GM23338 (cell line): ENCODE data around the gene RPL7A. TPM values are rescaled to one million over a fixed set of nuclear protein-coding genes. Genes with fewer than 3 reads are reported as not detected.

Source experiments
- ATAC-seq: fragments of 200-7000 bp; cut with Tn5 transposase; 3 replicates; pipeline ENCODE4 v1.9.1; 2020
- DNase-seq: peaks from one replicate; pipeline ENCODE4 v3.0.0-alpha.2; 2015; ENCODE audit warnings: low spot score
- H2AFZ ChIP-seq: fragments of 200-600 bp; sonication (generic); 2 replicates; pipeline ENCODE4 v1.8.0; 2016; ENCODE audit warnings: antibody characterized with exemption, mild to moderate bottlenecking, moderate library complexity
- H3F3A ChIP-seq: fragments of 200-600 bp; sonication (generic); replicated peaks from 2 replicates; pipeline ENCODE4 v1.8.0; 2017; ENCODE audit warnings: antibody characterized with exemption, mixed run types, low read depth
- H3K27ac ChIP-seq: fragments of 200-600 bp; sonication (generic); 2 replicates; pipeline ENCODE4 v1.6.1; 2016; ENCODE audit warnings: low read depth
- H3K27me3 ChIP-seq: fragments of 200-600 bp; sonication (generic); 2 replicates; pipeline ENCODE4 v1.8.0; 2016; ENCODE audit warnings: mild to moderate bottlenecking, mixed run types, moderate library complexity; ENCODE audit not compliant: insufficient read depth
- H3K36me3 ChIP-seq: fragments of 200-600 bp; sonication (generic); 2 replicates; pipeline ENCODE4 v1.8.0; 2016; ENCODE audit warnings: mild to moderate bottlenecking; ENCODE audit not compliant: insufficient read depth
- H3K4me1 ChIP-seq: fragments of 200-600 bp; sonication (generic); 2 replicates; pipeline ENCODE4 v1.8.0; 2016; ENCODE audit warnings: mild to moderate bottlenecking, moderate library complexity; ENCODE audit not compliant: insufficient read depth
- H3K4me2 ChIP-seq: fragments of 200-600 bp; sonication (generic); 2 replicates; pipeline ENCODE4 v1.7.1; 2017; ENCODE audit warnings: mixed run types
- H3K4me3 ChIP-seq: fragments of 200-600 bp; sonication (generic); 2 replicates; pipeline ENCODE4 v1.6.1; 2016; ENCODE audit warnings: mixed run types
- H3K79me2 ChIP-seq: fragments of 200-600 bp; sonication (generic); replicated peaks from 2 replicates; pipeline ENCODE4 v1.8.0; 2017; ENCODE audit warnings: mild to moderate bottlenecking; ENCODE audit not compliant: insufficient read depth
- H3K9me2 ChIP-seq: fragments of 200-600 bp; sonication (generic); 2 replicates; pipeline ENCODE4 v1.8.0; 2017; ENCODE audit not compliant: insufficient read depth
- H4K20me1 ChIP-seq: fragments of 200-600 bp; sonication (generic); replicated peaks from 2 replicates; pipeline ENCODE4 v1.8.0; 2017; ENCODE audit warnings: mild to moderate bottlenecking; ENCODE audit not compliant: insufficient read depth
- H3K27ac Mint-ChIP-seq: 2 replicates; pipeline ENCODE4 v1.8.0; 2020; ENCODE audit warnings: inconsistent platforms, mild to moderate bottlenecking, moderate library complexity, mixed read lengths
- H3K27me3 Mint-ChIP-seq: 3 replicates; pipeline ENCODE4 v1.8.0; 2022; ENCODE audit warnings: low read depth, mild to moderate bottlenecking, moderate library complexity, mixed read lengths, inconsistent platforms; ENCODE audit not compliant: insufficient read depth, poor library complexity
- H3K36me3 Mint-ChIP-seq: 3 replicates; pipeline ENCODE4 v1.8.0; 2021; ENCODE audit warnings: low read depth, mild to moderate bottlenecking, inconsistent platforms, moderate library complexity, mixed read lengths
- H3K4me1 Mint-ChIP-seq: 3 replicates; pipeline ENCODE4 v1.8.0; 2020; ENCODE audit warnings: mild to moderate bottlenecking, inconsistent platforms, mixed read lengths
- H3K4me3 Mint-ChIP-seq: 3 replicates; pipeline ENCODE4 v1.8.0; 2021; ENCODE audit warnings: moderate library complexity, mild to moderate bottlenecking, inconsistent platforms, mixed read lengths
- H3K9me3 Mint-ChIP-seq: 3 replicates; pipeline ENCODE4 v1.8.0; 2020; ENCODE audit warnings: moderate library complexity, mild to moderate bottlenecking, inconsistent platforms, mixed read lengths
- ETS1 ChIP-seq: IDR thresholded peaks from 2 replicates; pipeline ENCODE4 v1.6.1; 2016; ENCODE audit warnings: antibody characterized with exemption
- JUNB ChIP-seq: IDR thresholded peaks from one replicate; pipeline ENCODE4 v1.6.1; 2016; ENCODE audit warnings: antibody characterized with exemption; ENCODE audit not compliant: unreplicated experiment
- NANOG ChIP-seq: IDR thresholded peaks from 2 replicates; pipeline ENCODE4 v1.6.1; 2016; ENCODE audit warnings: antibody characterized with exemption, borderline replicate concordance
- POLR2AphosphoS5 ChIP-seq: IDR thresholded peaks from 2 replicates; pipeline ENCODE4 v1.6.1; 2016; ENCODE audit warnings: antibody characterized with exemption, low read depth
- STAT1 ChIP-seq: IDR thresholded peaks from one replicate; pipeline ENCODE4 v1.6.1; 2016; ENCODE audit warnings: antibody characterized with exemption; ENCODE audit not compliant: unreplicated experiment
- ZNF114 ChIP-seq: fragments of 250-450 bp; sonication (Bioruptor Pico); IDR thresholded peaks from 2 replicates; pipeline ENCODE4 v1.5.0; 2020; ENCODE audit warnings: mild to moderate bottlenecking, moderate library complexity
- ZNF462 ChIP-seq: fragments of 250-450 bp; sonication (Bioruptor Pico); IDR thresholded peaks from 2 replicates; pipeline ENCODE4 v1.5.0; 2020; ENCODE audit warnings: mild to moderate bottlenecking, moderate library complexity
- polyA plus RNA-seq: library from polyadenylated mRNA; unstranded; fragments of >200 nt; fragmentation: Nextera tagmentation; extraction: Ambion mirVana; gene quantifications from 2 replicates; pipeline ENCODE4 v1.2.1, GENCODE V29; 2016
- total RNA-seq: library from RNA; depleted of rRNA; stranded (reverse); fragments of >200 nt; shearing (Covaris generic); gene quantifications from 2 replicates; pipeline ENCODE4 v1.2.3, GENCODE V29; 2014

RPL7A gene
- total and polyA plus RNA-seq, 2 experiments from 2014 or later = 1,644 to 2,020 TPM

DNA sequence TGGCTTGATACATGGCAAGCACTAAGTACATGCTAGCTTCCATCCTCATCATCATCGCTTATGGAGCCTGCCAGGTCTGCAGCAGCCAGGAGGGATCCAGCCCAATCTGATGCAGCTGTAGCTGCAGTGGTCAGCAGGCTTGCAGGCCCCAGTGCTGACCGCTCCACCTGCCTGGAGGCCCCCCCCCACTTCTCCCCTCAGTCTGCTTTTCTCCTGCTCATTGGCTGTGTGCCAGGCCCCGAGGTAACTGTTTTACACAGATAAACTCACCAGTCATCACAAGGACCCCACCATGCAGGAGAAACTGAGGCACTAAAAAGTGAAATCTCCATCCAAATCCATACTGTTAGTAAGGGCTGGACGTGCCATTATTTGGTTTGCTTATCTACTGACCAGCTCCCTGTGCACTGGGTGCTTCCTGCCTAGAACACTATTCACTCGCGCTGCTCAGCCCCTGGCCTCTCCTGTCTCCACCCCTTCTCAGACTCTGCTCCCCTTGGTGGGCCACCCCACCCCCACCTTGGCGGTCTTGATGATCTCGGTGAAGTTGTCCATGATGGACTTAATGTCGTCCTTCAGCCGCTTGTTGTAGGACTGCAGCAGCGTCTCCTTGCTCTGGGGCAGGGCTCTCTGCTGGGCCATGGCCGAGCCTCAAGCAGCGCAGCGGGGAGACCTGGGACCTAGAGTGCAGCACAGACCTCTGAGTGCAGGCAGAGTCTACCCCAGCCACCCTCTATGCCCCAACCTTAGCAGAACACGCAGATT, 1.8 kb upstream of the RPL7A start (continued):
- no peak for TF ChIP-seq ZNF462
- TF ChIP-seq ETS1 = no peak

DNA sequence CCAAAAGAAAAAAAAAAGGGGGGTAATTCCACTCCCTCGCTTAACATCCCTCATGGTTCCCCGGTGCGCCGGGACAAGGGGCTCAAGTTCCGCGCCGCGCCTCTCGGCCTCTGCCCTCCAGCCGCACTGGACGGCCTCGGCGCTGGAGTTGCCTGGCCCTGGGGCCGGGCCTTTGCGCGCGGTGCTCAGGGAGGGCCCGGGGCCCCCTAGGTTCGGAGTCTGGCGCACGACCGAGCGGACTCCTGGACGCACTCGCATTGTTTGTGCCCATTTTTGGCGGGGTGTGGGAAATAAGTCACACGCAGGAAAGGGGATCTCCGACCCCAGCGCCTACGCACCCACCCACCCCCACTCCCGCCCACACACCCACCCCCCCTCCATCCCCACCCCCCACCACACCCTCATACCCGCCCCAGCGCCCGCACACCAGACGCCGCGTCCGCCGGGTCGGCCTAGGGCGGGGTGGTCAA, 468 bp upstream of the RPL7A start:
- H3K27me3 ChIP-seq = no peaks in the 10 kb centered on the region
- Mint-ChIP-seq H3K27me3 (peaks cover 25% of the 10 kb centered on the region), H3K9me3 (no peaks in the 10 kb centered on the region; the same call in 1 of the 3 replicates), H3K27ac (peak overlapping the region; percentile 100), H3K36me3 (peaks cover 89% of the 10 kb centered on the region), H3K4me1 (peaks cover 23% of the 10 kb centered on the region), H3K4me3 (peak overlapping the region; percentile 94)
- peaks cover 20% of the 10 kb centered on the region for H3K4me1 ChIP-seq
- peak overlapping the region; percentile 97 for H3K4me2 ChIP-seq
- DNase-seq (peak; percentile 62), ATAC-seq (peak; percentile 54)
- no peak overlapping the region for H2AFZ ChIP-seq
- no peak overlapping the region for H3K27ac ChIP-seq
- H3K36me3 ChIP-seq = peaks cover 46% of the 10 kb centered on the region
- H4K20me1 ChIP-seq = peaks cover 50% of the 10 kb centered on the region
- no peaks in the 10 kb centered on the region for H3K9me2 ChIP-seq
- peaks cover 43% of the 10 kb centered on the region for H3K79me2 ChIP-seq
- H3K4me3 ChIP-seq = peak overlapping the region; percentile 98
- peaks cover 53% of the 10 kb centered on the region for H3F3A ChIP-seq
- TF ChIP-seq ZNF462 (no peak), NANOG (no peak), POLR2AphosphoS5 (no peak), STAT1 (no peak), ZNF114 (CRISPR knock-in tag) (no peak), JUNB (no peak)
